Activated naive CD4-positive, alpha-beta T cell (primary cell): ENCODE data around the gene RHOC.
"Not testable (repeated sequence)": the region's sequence is repeated elsewhere in the genome, so short reads cannot be mapped to it uniquely, and the experiment has no call there.

Experiments
- DNase-seq, 4 experiments: peaks; one replicate each; lab custom pipeline; 2025; lab: John Stamatoyannopoulos, UW

The RHOC gene

GRCh38 chr1:112706505-112707220 lies at the start of gene RHOC:
Gene RHOC (minus strand): TSS chr1:112707127. CDS start chr1:112703799, 3,328 bp downstream.
- DNase-seq, result peak in 1 of 4 experiments; percentile 24

DNA sequence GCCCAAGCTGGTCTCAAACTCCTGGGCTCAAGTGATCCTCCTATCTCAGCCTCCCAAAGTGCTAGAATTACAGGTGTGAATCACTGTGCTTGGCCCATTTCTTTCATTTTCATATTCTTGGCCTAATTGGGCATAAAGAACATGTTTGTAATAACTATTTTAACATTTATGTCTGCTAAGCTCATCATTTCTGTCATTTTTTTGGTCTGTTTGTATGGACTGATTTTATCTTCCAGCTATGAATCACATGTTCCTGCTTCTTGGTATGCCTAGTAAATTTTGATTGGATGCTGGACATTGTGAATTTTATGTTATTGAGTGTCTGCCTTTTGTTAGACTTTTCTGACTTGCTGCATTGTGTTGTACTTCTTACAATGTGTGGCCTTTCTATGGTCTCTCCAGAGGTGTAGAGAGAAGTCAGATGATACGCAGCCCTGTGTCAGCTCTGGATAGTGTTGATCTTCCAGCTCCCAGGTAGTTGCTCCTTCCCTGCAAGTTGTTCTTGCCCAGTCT lies 47.2 kb upstream of the RHOC start:
- no peak for DNase-seq

DNA sequence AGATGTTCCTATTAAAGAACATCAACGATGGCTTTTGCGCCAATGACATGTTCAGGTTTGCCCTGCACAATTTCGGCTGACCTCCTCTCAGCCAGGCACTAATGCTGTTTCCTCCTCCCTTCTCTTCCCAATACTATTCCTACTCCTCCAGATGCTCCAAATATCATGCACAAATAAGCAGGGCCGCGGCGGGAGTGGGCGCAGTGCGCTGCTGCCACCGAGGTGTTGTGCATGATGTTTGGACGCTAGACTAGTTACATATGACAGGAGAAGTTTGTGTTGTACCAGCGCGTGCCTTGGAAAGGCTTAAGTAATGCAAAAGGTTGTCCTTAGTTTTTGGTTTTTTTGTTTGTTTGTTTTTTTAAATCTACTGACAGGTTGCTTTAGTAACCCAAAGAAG lies 41.5 kb upstream of the RHOC start:
- no peak for DNase-seq

- DNase-seq, result no peak
Observed at GRCh38 chr1:112744009-112744578, 37.2 kb upstream of the RHOC start.

- DNase-seq, result no peak
Observed at GRCh38 chr1:112743174-112744008, 36.5 kb upstream of the RHOC start.

DNA sequence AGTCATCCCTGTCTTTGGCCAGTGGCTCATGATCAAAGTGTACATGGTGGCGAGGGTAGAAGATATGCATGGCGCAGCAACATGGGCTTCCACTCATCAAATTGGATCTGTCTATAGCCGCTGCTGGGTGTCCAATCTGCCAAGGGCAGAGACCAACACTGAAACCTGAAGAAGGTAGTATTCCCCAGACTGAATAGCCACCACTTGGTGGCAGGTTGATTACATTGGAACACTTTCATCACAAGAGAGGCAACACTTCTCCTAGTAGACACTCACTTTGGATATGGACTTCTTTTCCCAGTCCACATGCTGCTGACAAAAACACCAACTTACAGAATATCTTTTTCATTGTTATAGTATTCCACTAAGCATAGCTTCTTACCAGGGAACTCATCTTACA lies 30.6 kb upstream of the RHOC start:
- no peak for DNase-seq

DNA sequence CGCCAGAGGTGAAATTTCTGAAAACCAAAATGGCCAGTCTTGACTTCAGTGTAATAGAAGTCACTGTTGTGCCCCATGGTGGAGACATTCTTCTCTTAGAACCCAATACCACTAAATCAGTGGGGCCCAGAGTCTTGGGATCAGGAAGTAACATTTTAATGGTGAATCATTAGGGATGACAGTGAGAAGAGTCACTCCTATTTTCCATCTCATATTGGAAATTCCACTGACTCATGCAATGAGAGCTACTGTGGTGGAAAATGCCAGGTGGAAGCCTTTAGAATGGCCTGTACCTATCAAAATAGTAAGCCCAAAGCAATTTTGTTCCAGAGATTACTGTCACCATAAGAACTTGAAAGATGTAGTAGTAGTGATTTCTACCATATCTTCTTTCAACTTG lies 28.8 kb upstream of the RHOC start:
- DNase-seq, result no peak

DNA sequence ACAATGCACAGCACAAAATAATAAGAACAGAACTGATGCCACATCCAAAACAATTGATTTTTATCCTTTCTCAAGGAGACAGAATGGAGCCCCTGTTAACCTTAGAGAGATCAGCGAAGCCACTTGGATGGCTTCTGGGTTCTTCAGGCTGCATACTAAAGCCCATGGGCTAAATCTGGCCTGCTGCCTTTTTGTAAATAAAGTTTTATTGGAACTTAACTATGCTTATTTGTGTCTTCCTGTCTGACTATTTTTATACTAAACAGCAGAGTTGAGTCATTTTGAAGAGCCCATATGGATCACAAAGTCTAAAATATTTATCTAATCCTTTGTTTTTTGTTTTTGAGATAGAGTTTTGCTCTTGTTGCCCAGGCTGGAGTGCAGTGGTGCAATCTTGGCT lies 24.5 kb upstream of the RHOC start:
- no peak for DNase-seq

- DNase-seq, result no peak
Observed at GRCh38 chr1:112729909-112730308, 23.0 kb upstream of the RHOC start.

DNA sequence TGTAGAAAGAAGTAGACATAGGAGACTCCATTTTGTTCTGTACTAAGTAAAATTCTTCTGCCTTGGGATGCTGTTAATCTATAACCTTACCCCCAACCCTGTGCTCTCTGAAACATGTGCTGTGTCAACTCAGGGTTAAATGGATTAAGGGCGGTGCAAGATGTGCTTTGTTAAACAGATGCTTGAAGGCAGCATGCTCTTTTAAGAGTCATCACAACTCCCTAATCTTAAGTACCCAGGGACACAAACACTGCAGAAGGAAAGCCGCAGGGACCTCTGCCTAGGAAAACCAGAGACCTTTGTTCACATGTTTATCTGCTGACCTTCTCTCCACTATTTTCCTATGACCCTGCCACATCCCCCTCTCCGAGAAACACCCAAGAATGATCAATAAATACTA lies 22.1 kb upstream of the RHOC start:
- not testable (repeated sequence) for DNase-seq

GRCh38 chr1:112728306-112728971 lies 21.5 kb upstream of the RHOC start:
- DNase-seq, result not testable (repeated sequence)

DNA sequence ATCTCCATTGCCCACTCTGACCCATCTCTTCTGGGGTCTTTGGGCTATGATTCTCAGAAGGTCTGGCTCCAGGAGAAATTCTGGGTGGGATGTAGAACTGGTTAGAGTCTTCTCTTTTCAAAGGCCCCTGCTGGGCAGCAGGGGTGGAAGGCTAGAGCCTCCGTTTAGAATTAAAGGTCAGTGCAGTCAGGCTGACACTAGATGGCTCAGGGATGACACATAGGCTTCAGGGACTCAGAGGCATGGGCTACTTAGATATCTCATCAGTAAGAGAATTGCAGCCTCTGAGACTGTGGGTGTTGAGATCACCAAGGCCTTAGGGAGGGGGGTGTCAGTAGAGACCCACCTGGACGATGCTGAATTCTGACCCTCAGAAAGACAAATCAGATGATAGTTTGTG lies 20.8 kb upstream of the RHOC start:
- DNase-seq, result no peak

DNA sequence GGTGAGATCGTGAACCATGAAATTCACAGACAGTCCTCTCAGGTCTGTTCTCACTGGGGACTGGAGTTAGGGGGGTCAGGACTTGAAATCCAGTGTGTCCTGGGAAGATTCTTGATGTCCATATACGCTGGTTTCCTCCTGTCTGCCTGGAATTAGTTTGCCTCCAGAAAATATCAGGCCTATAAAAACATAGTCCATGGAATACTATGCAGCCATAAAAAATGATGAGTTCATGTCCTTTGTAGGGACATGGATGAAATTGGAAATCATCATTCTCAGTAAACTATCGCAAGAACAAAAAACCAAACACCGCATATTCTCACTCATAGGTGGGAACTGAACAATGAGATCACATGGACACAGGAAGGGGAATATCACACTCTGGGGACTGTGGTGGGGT lies 17.3 kb upstream of the RHOC start:
- DNase-seq, result not testable (repeated sequence)

GRCh38 chr1:112723511-112723839 lies 16.5 kb upstream of the RHOC start:
- DNase-seq, result no peak

- DNase-seq, result no peak
Observed at GRCh38 chr1:112722601-112723510, 15.9 kb upstream of the RHOC start.

- DNase-seq, result no peak
Observed at GRCh38 chr1:112721966-112722524, 15.1 kb upstream of the RHOC start.

DNA sequence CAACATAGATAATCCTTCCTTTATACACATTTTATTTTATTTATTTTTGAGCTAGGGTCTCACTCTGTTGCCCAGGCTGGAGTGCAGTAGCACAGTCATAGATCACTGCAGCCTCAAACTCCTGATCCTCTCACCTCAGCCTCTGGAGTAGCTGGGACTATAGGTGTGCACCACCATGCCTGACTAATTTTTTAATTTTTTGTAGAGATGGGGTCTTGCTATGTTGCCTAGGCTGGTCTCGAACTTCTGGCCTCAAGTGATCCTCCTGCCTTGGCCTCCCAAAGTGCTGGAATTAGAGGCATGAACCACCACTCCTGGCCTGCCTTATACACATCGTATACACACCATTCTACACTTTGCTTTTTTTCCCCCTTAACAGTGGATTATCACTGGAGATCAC lies 14.4 kb upstream of the RHOC start:
- not testable (repeated sequence) for DNase-seq

- no peak for DNase-seq
Observed at GRCh38 chr1:112720800-112721199, 13.9 kb upstream of the RHOC start.

DNA sequence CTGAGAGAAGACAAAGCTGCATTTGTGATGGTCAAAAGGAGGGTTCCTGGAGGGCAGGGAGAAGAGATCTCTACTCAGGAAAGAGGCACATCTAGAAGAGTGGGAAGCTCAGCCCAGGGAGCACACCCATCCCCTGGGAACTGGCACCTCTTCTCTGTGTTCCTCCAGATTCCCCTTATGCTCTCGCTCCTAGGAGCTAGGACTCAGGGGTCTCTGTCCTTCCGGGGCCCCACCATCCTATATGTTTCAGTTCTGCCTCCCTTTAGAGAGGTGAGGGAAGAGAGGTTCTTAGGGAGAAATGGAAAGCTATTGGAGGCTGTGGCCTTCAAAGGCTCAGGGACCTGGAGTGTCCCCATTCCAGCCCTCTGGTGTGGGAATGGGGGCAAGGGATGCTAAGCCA lies 12.8 kb upstream of the RHOC start:
- DNase-seq, result no peak

DNA sequence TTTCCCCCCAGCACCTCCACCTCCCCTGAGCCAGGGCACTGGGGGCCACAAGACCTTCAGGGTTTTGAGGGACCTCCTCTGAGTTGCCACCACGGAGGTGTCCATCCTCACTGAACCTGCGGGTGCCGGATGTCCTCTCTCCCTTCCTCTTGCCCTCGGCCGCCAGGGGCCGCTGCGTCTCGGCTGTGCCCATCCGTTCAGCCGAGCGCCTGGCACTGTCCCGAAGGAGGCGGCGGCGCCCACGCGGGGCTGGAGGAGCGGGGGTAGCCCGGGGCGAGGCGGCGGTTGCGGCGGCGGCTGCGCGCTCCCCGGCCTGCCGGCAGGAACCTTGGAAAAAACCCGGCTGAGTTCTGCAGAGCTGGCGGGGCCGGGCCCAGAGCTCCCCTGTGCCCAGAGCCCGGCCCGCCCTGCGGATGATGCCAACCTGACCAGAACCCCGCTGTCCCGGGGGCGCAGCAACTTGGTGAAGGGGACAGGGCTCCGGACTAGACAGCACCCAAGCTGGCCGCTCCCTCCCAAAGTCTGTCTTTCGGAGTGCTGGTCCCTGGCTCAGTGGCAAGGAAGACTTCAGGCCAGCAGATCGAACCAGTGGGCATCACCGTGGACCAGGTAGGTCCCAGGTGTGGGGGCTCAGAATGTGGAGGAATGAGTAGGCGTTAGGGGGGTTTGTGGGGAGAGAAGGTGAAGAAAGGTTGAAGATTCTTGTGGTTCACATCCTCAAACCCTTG lies 11.9 kb upstream of the RHOC start:
- peak; percentile 41 to 72 (median 48) for DNase-seq
